IMR-90 (cell line): ENCODE measurements around the gene ARHGDIA. TPM values are rescaled to one million over a fixed set of nuclear protein-coding genes. Genes with fewer than 3 reads are reported as not detected.

Experiments used
- ATAC-seq: fragments of 200-7000 bp; cut with Tn5 transposase; 2 replicates; pipeline ENCODE4 v1.9.1; 2020; ENCODE audit warnings: low read depth, mild to moderate bottlenecking, moderate library complexity
- BruUV-seq: library from RNA; stranded (reverse); fragments of 400-500 nt; replicated peaks from 2 replicates; lab custom pipeline; 2021; lab: Mats Ljungman, UMichigan
- CTCF ChIA-PET: fragments of 300-600 bp; formaldehyde crosslinking; extraction: SDS; loops from one replicate; lab custom pipeline; 2021; ENCODE audit warnings: antibody characterized with exemption; lab: Yijun Ruan, JAX
- POLR2A ChIA-PET: fragments of 300-600 bp; sonication (Branson Sonifier 250); formaldehyde crosslinking; loops from one replicate; lab custom pipeline; 2022; ENCODE audit warnings: antibody characterized with exemption; ENCODE audit not compliant: unreplicated experiment; lab: Charles Lee
- DNase-seq: peaks from one replicate; pipeline ENCODE4 v3.0.0; 2013
- H2AFZ ChIP-seq: replicated peaks from 2 replicates; pipeline ENCODE3; 2013; ENCODE audit warnings: low read length, mild to moderate bottlenecking; ENCODE audit not compliant: poor library complexity
- H2AK5ac ChIP-seq: 2 replicates; pipeline ENCODE4 v1.6.1; 2013; ENCODE audit warnings: low read depth, low read length, inconsistent platforms
- H2AK9ac ChIP-seq: replicated peaks from 2 replicates; pipeline ENCODE3; 2013; ENCODE audit warnings: mild to moderate bottlenecking, low read depth, low read length, moderate library complexity; ENCODE audit not compliant: poor library complexity
- H2BK120ac ChIP-seq: 2 replicates; pipeline ENCODE4 v1.6.1; 2013; ENCODE audit warnings: low read depth, low read length, inconsistent platforms
- H2BK15ac ChIP-seq: 3 replicates; pipeline ENCODE4 v1.6.1; 2013; ENCODE audit warnings: low read depth, low read length, inconsistent platforms
- H2BK20ac ChIP-seq: 2 replicates; pipeline ENCODE4 v1.6.1; 2013; ENCODE audit warnings: low read depth, mild to moderate bottlenecking, inconsistent platforms, low read length, moderate library complexity
- H2BK5ac ChIP-seq: 2 replicates; pipeline ENCODE4 v1.6.1; 2013; ENCODE audit warnings: mild to moderate bottlenecking, low read depth, low read length, inconsistent platforms; ENCODE audit not compliant: poor library complexity, severe bottlenecking
- H3K14ac ChIP-seq: replicated peaks from 2 replicates; pipeline ENCODE4 v1.6.1; 2013; ENCODE audit warnings: low read depth, low read length, inconsistent platforms
- H3K18ac ChIP-seq: 2 replicates; pipeline ENCODE4 v1.6.1; 2013; ENCODE audit warnings: low read depth, low read length, control low read depth
- H3K23ac ChIP-seq: 2 replicates; pipeline ENCODE4 v1.6.1; 2013; ENCODE audit warnings: low read depth, low read length, inconsistent platforms
- H3K27ac ChIP-seq: 2 replicates; pipeline ENCODE4 v1.5.1; 2013; ENCODE audit warnings: mild to moderate bottlenecking, control low read depth, low read length; ENCODE audit not compliant: insufficient read depth
- H3K27me3 ChIP-seq: 2 replicates; pipeline ENCODE4 v1.6.1; 2013; ENCODE audit warnings: low read length; ENCODE audit not compliant: control insufficient read depth, insufficient read depth
- H3K36me3 ChIP-seq: 2 replicates; pipeline ENCODE4 v1.6.1; 2013; ENCODE audit warnings: low read length, mixed read lengths; ENCODE audit not compliant: control insufficient read depth, insufficient read depth
- H3K4ac ChIP-seq: 2 replicates; pipeline ENCODE4 v1.6.1; 2013; ENCODE audit warnings: low read depth, low read length, inconsistent platforms
- H3K4me1 ChIP-seq: 2 replicates; pipeline ENCODE4 v1.6.1; 2013; ENCODE audit warnings: low read length, mixed read lengths; ENCODE audit not compliant: control insufficient read depth, insufficient read depth
- H3K4me2 ChIP-seq: 2 replicates; pipeline ENCODE4 v1.6.1; 2013; ENCODE audit warnings: low read depth, mild to moderate bottlenecking, control low read depth, low read length, moderate library complexity
- H3K4me3 ChIP-seq: 2 replicates; pipeline ENCODE4 v1.5.1; 2013; ENCODE audit warnings: low read depth, mild to moderate bottlenecking, control low read depth, low read length, moderate library complexity; ENCODE audit not compliant: insufficient read depth
- H3K56ac ChIP-seq: 2 replicates; pipeline ENCODE4 v1.6.1; 2013; ENCODE audit warnings: low read length, inconsistent platforms; ENCODE audit not compliant: insufficient read depth; ENCODE audit errors: extremely low read depth
- H3K79me1 ChIP-seq, 2 experiments: 2 replicates each; pipeline ENCODE4 v1.6.1; 2013; ENCODE audit warnings: low read length in 2 of 2, inconsistent platforms in 1 of 2, low read depth in 1 of 2
- H3K9ac ChIP-seq: 2 replicates; pipeline ENCODE4 v1.6.1; 2013; ENCODE audit warnings: low read depth, low read length, control low read depth
- H3K9me1 ChIP-seq: 2 replicates; pipeline ENCODE4 v1.6.1; 2013; ENCODE audit warnings: low read length, inconsistent platforms; ENCODE audit not compliant: insufficient read depth
- H3K9me3 ChIP-seq: 2 replicates; pipeline ENCODE4 v1.6.1; 2013; ENCODE audit warnings: low read length; ENCODE audit not compliant: control insufficient read depth, insufficient read depth
- H4K20me1 ChIP-seq: 2 replicates; pipeline ENCODE4 v1.6.1; 2013; ENCODE audit warnings: low read length, inconsistent platforms; ENCODE audit not compliant: insufficient read depth
- H4K5ac ChIP-seq: 2 replicates; pipeline ENCODE4 v1.6.1; 2013; ENCODE audit warnings: mild to moderate bottlenecking, low read depth, low read length, control low read depth
- H4K8ac ChIP-seq, 2 experiments: 2 replicates each; pipeline ENCODE4 v1.6.1; 2013; ENCODE audit warnings: low read depth in 2 of 2, low read length in 2 of 2, control low read depth in 1 of 2, inconsistent platforms in 1 of 2
- H4K91ac ChIP-seq: 2 replicates; pipeline ENCODE4 v1.6.1; 2013; ENCODE audit warnings: low read depth, low read length, inconsistent platforms; ENCODE audit not compliant: insufficient read depth
- BHLHE40 ChIP-seq: fragments of 150-350 bp; IDR thresholded peaks from 2 replicates; pipeline ENCODE4 v1.6.1; 2016; ENCODE audit warnings: mild to moderate bottlenecking, low read depth, low read length
- CEBPB ChIP-seq: IDR thresholded peaks from 2 replicates; pipeline ENCODE4 v1.6.1; 2012; ENCODE audit warnings: low read depth, low read length, improper control_type of control experiment
- CHD1 ChIP-seq: IDR thresholded peaks from 2 replicates; pipeline ENCODE4 v1.6.1; 2012; ENCODE audit warnings: low read depth, low read length, improper control_type of control experiment
- CTCF ChIP-seq: conservative IDR thresholded peaks from 2 replicates; pipeline ENCODE4 v1.5.1; 2012; ENCODE audit warnings: mild to moderate bottlenecking, low read depth, low read length, improper control_type of control experiment
- ELK1 ChIP-seq: fragments of 150-350 bp; IDR thresholded peaks from 2 replicates; pipeline ENCODE4 v1.6.1; 2016; ENCODE audit warnings: low read depth, mild to moderate bottlenecking, low read length, moderate library complexity, borderline replicate concordance
- MAFK ChIP-seq: IDR thresholded peaks from 2 replicates; pipeline ENCODE4 v1.6.1; 2012; ENCODE audit warnings: low read depth, low read length, improper control_type of control experiment
- MAZ ChIP-seq: IDR thresholded peaks from 2 replicates; pipeline ENCODE4 v1.6.1; 2012; ENCODE audit warnings: low read depth, mild to moderate bottlenecking, low read length, improper control_type of control experiment, moderate library complexity, borderline replicate concordance
- MXI1 ChIP-seq: IDR thresholded peaks from 2 replicates; pipeline ENCODE4 v1.6.1; 2012; ENCODE audit warnings: low read depth, mild to moderate bottlenecking, low read length, moderate library complexity, borderline replicate concordance
- POLR2A ChIP-seq: IDR thresholded peaks from 2 replicates; pipeline ENCODE4 v1.6.1; 2012; ENCODE audit warnings: mild to moderate bottlenecking, low read depth, low read length
- RAD21 ChIP-seq: IDR thresholded peaks from 2 replicates; pipeline ENCODE4 v1.6.1; 2012; ENCODE audit warnings: low read length, improper control_type of control experiment
- RCOR1 ChIP-seq: IDR thresholded peaks from 2 replicates; pipeline ENCODE4 v1.6.1; 2012; ENCODE audit warnings: mild to moderate bottlenecking, low read length, improper control_type of control experiment; ENCODE audit not compliant: insufficient replicate concordance
- SMC3 ChIP-seq: fragments of 150-350 bp; IDR thresholded peaks from 2 replicates; pipeline ENCODE4 v1.6.1; 2016; ENCODE audit warnings: low read depth, mild to moderate bottlenecking, antibody characterized with exemption, low read length, moderate library complexity
- USF2 ChIP-seq: fragments of 150-350 bp; IDR thresholded peaks from 2 replicates; pipeline ENCODE4 v1.6.1; 2017; ENCODE audit warnings: mild to moderate bottlenecking, antibody characterized with exemption, low read length, low read depth
- WGBS, 2 experiments: methylation state at CpG; one replicate each; pipeline versions ENCODE4 v1.1.5 to v1.1.7; 2013; ENCODE audit warnings: missing lambda C conversion rate in 2 of 2; ENCODE audit not compliant: insufficient read length in 1 of 2; ENCODE audit errors: extremely low coverage in 2 of 2; 5-methylcytosine and 5-hydroxymethylcytosine counted together
- dilution Hi-C: fragments of 300-500 bp; cut with HindIII; formaldehyde crosslinking; loops from one replicate; pipeline ENCODE4 v1.14.3; 2018; ENCODE audit warnings: low sequenced_read_pairs; ENCODE audit not compliant: unreplicated experiment
- in situ Hi-C: fragments of 300-500 bp; cut with MboI; formaldehyde crosslinking; loops from 3 replicates; pipeline ENCODE4 v1.14.3; 2019; ENCODE audit warnings: low sequenced_read_pairs, inconsistent platforms, mixed read lengths
- intact Hi-C: fragments of 100-400 bp; cut with micrococcal nuclease; formaldehyde crosslinking; loops from 2 replicates; pipeline ENCODE4 v1.10.0; 2022
- polyA plus RNA-seq, 3 experiments: library from polyadenylated mRNA; depleted of rRNA; stranded (reverse); fragments of >200 nt; gene quantifications; 2 replicates each; pipeline ENCODE4 v1.2.3, GENCODE V29; 2012; ENCODE audit warnings: low replicate concordance in 1 of 3
- total RNA-seq: library from RNA; depleted of rRNA; stranded (reverse); fragments of >200 nt; gene quantifications from 2 replicates; pipeline ENCODE4 v1.2.3, GENCODE V29; 2012

ARHGDIA gene
- total and polyA plus RNA-seq, 2 of the 4 experiments (the other 2 are of a cell fraction): 62.7 to 362 TPM

- peak within 1 kb of the TSS; percentile 83 for H3K18ac ChIP-seq
- ATAC-seq (peak; percentile 85), DNase-seq (no peak)
- H4K20me1 ChIP-seq: peaks cover 50% of the 10 kb centered on the region
- peak within 1 kb of the TSS; percentile 94 for H3K9ac ChIP-seq
- H3K23ac ChIP-seq: peak within 1 kb of the TSS; percentile 96
- no peaks in the 10 kb centered on the region for H3K27me3 ChIP-seq
- peak within 1 kb of the TSS; percentile 95 for H4K5ac ChIP-seq
- CTCF ChIA-PET: no interaction called here
- peak within 1 kb of the TSS; percentile 99 for H4K8ac ChIP-seq
- POLR2A ChIA-PET: interaction anchor here (0.6 kb wide), 1 partner anchor 129 kb away, joined by 4 read pairs; no protein-coding TSS in a partner anchor
- H3K56ac ChIP-seq: peak within 1 kb of the TSS; percentile 98
- dilution Hi-C loops: no loop called here
- H2AK9ac ChIP-seq: peak within 1 kb of the TSS; percentile 97
- H3K4ac ChIP-seq: peak within 1 kb of the TSS; percentile 98
- H4K91ac ChIP-seq: peak within 1 kb of the TSS; percentile 99
- H3K4me1 ChIP-seq: peaks cover 18% of the 10 kb centered on the region
- intact Hi-C loops: no loop called here
- in situ Hi-C loops: no loop called here
- peak within 1 kb of the TSS; percentile 49; the same call in 1 of the 3 replicates for H2BK15ac ChIP-seq
- H3K14ac ChIP-seq: peak within 1 kb of the TSS; percentile 99
- H2AFZ ChIP-seq: peak within 1 kb of the TSS; percentile 92
- H2BK20ac ChIP-seq: no peak within 1 kb of the TSS
- peak within 1 kb of the TSS; percentile 100 for H2AK5ac ChIP-seq
- H3K9me3 ChIP-seq: no peaks in the 10 kb centered on the region
- H3K4me2 ChIP-seq: peak within 1 kb of the TSS; percentile 98
- no TSS peak for BruUV-seq
- H2BK120ac ChIP-seq: peak within 1 kb of the TSS; percentile 67; the same call in 1 of the 2 replicates
- peaks cover 18% of the 10 kb centered on the region for H3K9me1 ChIP-seq
- peak within 1 kb of the TSS; percentile 97 for H2BK5ac ChIP-seq
- peaks cover 37% of the 10 kb centered on the region for H3K36me3 ChIP-seq
- H3K27ac ChIP-seq: peak within 1 kb of the TSS; percentile 95
- peak within 1 kb of the TSS; percentile 82 for H3K4me3 ChIP-seq
- 0% methylated on average over 51 of the region's 95 CpGs; no CpG with 5 or more reads in 1 of the 2 experiments for WGBS, 2 experiments
- peaks cover 23 to 68% of the 10 kb centered on the region in 2 experiments for H3K79me1 ChIP-seq
- TF ChIP-seq RAD21 (no peak), POLR2A (peak; percentile 99), MXI1 (peak; percentile 65; the same call in 1 of the 2 replicates), SMC3 (no peak), ELK1 (no peak), BHLHE40 (no peak), CHD1 (peak; percentile 68; the same call in 1 of the 2 replicates), CTCF (no peak), MAFK (no peak), CEBPB (no peak), MAZ (peak; percentile 55), USF2 (peak; percentile 44), RCOR1 (no peak)
Measured at GRCh38 chr17:81859906-81860755, 11.0 kb downstream of the ARHGDIA start, which contains the start of gene P4HB. TSS of gene P4HB (minus strand) at chr17:81860535. CDS start at chr17:81860471, 64 bp downstream.
